Activated T-cell treated with anti-CD3 and anti-CD28 coated beads, Interleukin-2, amount 50 U/mL, for 1 hour (primary cell): ENCODE data around the gene ZRANB2.

Experiments used
- DNase-seq: peaks from one replicate; pipeline ENCODE4 v3.0.0-alpha.2; 2020

Gene ZRANB2

GRCh38 chr1:71026093-71026492, 54.7 kb downstream of the ZRANB2 start:
- DNase-seq = no peak

DNA sequence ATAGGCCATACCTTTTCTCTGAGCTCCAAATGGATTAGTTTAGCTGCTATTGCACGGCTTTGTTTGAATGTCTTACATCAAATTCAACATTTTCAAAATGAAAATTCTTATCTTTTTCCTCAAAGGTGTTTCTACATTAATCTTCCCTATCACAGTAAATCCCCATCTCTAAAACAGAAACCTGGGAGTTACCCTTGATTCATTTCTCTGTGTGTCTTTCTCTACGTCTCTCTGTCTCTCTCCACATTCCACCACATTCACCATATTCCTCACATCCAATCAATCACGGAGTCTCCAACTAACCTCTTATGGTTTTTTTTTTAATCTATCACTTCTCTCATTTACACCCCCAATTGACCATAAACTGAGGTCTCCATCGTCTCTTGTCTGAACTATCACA, 57.3 kb downstream of the ZRANB2 start:
- DNase-seq = no peak

GRCh38 chr1:71019233-71019969, 61.4 kb downstream of the ZRANB2 start:
- DNase-seq = no peak

DNA sequence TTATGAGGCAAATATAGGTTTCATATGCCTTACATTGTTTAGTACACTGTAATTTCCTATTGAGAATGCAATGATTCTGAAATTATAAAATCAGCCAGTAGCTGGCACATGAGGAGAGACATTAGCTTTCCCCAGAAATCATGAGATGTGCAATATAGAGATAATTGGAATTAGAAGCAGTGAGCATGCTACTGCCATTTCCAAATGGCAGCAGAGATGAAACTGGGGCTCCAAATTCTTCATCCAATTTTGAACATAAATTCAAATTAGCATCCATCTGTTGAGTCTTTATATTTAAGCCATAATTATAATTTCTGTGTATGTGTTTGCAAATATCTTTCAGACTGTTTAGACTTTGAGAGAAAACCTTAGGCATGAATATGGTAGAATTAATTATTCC, 62.0 kb downstream of the ZRANB2 start:
- no peak for DNase-seq

- DNase-seq = no peak
Measured at GRCh38 chr1:71015745-71016144, 65.1 kb downstream of the ZRANB2 start.

DNA sequence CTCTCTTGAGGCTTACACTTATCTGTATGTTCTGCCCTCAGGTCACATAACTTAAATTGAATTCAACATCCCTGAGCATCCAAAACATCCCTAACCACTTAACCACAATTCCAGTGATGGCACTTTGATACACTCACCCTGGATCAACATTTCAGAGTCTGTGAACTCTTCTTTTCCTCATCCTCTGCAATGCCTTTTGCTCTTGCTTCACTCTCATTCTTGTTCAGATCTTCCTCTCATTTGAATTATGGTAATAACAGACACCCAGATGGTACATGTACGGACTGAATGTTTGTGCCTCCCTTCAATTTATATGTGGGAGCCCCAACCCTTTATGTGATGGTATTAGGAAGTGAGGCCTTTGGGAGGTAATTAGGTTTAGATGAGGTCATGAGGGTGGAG, 66.7 kb downstream of the ZRANB2 start:
- no peak for DNase-seq
